Left renal cortex interstitium (tissue), 4 donors: ENCODE data around the gene IPO5. TPM values are rescaled to one million over a fixed set of nuclear protein-coding genes. Genes with fewer than 3 reads are reported as not detected.
"Not testable (repeated sequence)": the region's sequence is repeated elsewhere in the genome, so short reads cannot be mapped to it uniquely, and the experiment has no call there.

Experiments used
- DNase-seq, 4 donors: peaks; one replicate each; pipeline ENCODE4 v3.0.0-alpha.2; 2013; ENCODE audit warnings: low read depth in 4 of 4, low spot score in 2 of 4, missing footprints in 1 of 4
- polyA plus RNA-seq, 4 donors: library from polyadenylated mRNA; unstranded; fragments of 120-200 nt; gene quantifications; one replicate each; pipeline ENCODE4 v1.2.1, GENCODE V29; 2013; ENCODE audit not compliant: insufficient read length in 4 of 4

IPO5 gene
- polyA plus RNA-seq, 4 donors = 158 to 195 (median 167) TPM

- no peak for DNase-seq
These were observed 50.6 kb downstream of the IPO5 start for GRCh38 chr13:98004107-98004506.

- not testable (repeated sequence) for DNase-seq
These were observed 51.5 kb downstream of the IPO5 start for GRCh38 chr13:98004997-98005396.

DNA sequence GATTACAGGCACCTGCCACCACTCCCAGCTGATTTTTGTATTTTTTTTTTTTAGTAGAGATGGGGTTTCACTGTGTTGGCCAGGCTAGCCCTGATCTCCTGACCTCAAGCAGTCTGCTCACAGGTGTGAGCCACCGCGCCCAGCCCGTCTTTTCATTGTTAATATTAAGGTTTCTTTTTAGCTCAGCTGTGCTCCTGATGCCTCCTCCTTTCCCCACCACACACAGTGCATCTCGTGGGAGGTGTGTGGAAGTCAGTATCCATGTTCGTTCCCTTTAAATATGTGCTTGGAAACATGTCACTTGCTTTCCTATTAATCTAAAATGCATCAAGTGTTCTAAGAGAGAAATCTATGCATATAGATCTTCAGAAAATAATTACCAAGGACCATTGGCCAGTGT is 53.5 kb downstream of the IPO5 start:
- DNase-seq = no peak

GRCh38 chr13:98013241-98013640 is 59.8 kb downstream of the IPO5 start:
- no peak for DNase-seq

DNA sequence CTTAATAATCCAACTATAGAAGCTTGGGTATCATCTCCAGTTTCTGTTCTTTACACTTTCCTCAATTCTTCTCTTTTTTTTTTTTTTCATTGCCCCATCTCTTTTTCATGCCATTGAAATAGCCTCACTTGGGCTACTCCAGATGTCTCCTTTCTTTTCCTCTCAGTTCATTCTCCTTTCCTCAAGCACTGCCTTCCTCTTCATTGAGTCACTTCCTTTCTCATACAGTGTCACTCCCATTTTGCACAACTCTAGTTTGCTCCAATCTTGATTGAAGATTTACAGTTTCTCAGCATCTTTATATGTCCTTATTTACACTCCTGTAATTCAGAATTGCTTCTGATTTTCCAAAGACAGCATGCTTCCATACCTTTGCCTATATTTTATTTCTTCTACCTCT is 61.3 kb downstream of the IPO5 start:
- no peak for DNase-seq

DNA sequence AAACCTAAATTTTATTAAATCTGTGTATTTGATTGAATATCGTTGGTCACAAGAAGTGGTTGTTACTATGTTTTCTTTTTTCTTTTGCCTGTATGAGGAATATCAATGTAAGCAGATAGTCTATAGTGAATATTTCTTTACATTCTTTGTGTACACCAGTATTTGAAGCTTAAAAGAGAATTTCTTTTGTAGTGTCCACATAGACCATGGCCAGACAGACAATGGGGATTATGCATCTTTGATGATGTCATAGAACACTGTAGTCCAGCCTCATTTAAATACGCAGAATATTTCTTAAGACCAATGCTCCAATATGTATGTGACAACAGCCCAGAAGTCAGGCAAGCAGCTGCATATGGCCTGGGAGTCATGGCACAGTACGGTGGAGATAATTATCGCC is 64.8 kb downstream of the IPO5 start:
- no peak for DNase-seq

- no peak for DNase-seq
These were observed 65.7 kb downstream of the IPO5 start for GRCh38 chr13:98019186-98019585.

GRCh38 chr13:98020271-98020670 is 66.8 kb downstream of the IPO5 start:
- no peak for DNase-seq

GRCh38 chr13:98022210-98022609 is 68.7 kb downstream of the IPO5 start:
- no peak for DNase-seq

- DNase-seq = no peak
These were observed 72.1 kb downstream of the IPO5 start for GRCh38 chr13:98025480-98026025.

- DNase-seq = no peak
These were observed 73.0 kb downstream of the IPO5 start for GRCh38 chr13:98026457-98026857.

GRCh38 chr13:98032168-98032567 is 78.7 kb downstream of the IPO5 start:
- no peak for DNase-seq

DNA sequence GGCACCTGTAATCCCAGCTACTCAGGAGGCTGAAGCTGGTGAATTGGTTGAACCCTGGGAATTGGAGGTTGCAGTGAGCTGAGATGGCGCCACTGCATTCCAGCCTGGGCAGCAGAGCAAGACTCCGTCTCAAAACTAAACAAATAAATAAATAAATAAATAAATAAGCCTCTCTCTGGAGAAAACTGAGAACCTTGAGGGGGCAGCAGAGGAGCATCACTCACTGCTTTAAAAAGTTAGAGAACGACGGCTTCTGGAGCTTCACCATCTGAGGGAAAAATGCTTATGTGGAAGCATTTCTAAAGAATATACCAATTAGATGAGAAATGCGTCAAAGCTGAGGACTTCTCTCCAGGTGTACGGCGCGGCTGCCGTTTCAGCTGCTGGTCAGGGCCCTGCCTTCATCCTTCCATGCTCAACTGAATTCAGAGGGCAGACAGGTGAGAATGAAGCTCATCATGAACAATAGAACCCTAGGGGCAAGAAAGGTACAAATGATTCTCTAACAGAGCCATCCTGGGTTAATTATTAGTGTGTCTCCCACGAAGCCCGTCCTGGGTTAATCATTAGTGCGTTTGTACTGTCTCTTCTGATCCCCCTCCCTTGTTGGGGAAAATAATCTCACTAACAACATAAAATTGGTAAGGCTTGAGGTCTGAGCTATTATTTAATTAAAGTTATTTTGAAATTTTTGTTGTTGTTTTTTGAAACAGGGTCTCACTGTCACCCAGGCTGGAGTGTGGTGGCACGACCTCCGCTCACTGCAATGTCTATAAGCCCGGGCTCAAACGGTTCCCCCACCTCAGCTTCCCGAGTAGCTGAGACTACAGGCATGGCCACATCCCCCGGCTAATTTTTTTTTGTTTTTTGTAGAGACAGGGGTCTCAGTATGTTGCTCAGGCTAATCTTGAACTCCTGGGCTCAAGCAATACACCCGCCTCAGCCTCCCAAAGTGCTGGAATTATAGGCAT is 80.1 kb downstream of the IPO5 start:
- DNase-seq = peak; percentile 47 to 70 (median 60)

DNA sequence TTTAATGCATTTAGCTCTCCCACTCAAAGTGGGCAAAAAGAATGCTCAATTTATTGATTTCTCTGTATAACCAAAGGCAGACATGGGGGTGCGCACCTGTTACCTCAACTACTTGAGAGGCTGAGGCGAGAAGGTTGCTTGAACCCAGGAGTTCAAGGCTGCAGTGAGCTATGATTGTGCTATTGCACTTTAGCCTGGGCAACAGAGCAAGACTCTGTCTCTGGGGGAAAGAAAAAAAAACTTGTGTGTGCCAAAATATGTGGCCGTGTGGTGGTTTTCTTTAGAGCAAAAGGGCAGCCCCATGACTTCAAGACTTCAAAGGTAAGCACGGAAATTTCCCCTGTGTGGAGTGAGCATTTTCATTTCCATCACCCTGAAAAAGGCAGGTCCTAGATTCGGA is 81.9 kb downstream of the IPO5 start:
- DNase-seq = no peak

- not testable (repeated sequence) for DNase-seq
These were observed 83.3 kb downstream of the IPO5 start for GRCh38 chr13:98036564-98037302.

GRCh38 chr13:98039261-98039660 is 85.8 kb downstream of the IPO5 start:
- DNase-seq = no peak

DNA sequence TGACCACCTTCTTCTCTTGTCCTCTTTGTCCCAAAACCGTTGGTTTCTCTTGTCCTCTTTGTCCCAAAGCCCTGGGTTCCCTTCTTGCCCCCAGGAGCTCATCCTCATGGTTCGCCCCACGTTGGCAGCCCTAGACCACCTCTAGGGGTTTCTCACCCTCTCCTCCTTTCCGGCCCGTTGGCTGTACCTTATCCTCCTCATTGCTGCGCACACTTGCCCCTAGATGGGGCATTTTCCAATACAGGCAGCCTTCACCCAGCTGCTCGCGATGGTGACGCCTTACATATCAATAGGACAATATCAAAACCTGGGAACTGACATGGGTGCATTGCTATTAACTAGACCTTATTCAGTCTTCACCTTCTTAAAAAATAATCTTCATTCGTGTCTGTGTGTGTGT is 86.5 kb downstream of the IPO5 start:
- no peak for DNase-seq

- no peak for DNase-seq
These were observed 87.8 kb downstream of the IPO5 start for GRCh38 chr13:98041081-98041820.

- DNase-seq = no peak
These were observed 90.8 kb downstream of the IPO5 start for GRCh38 chr13:98044301-98044700.

DNA sequence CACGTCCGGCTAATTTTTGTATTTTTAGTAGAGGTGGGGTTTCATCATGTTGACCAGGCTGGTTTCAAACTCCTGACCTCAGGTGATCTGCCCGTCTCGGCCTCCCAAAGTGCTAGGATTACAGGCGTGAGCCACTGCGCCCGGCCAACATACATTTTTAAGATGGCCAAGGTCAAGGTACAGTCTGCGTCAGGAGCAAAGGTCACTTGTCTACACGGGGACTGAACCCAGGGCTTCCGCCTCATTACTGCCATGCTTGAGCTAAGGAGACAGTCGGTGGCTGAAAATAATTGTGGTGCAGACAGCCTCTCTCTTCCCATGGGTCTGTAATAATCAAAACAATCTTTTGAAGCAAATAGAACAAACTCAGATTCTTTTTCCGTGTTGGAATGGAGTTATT is 94.3 kb downstream of the IPO5 start:
- not testable (repeated sequence) for DNase-seq

- DNase-seq = no peak
These were observed 94.8 kb downstream of the IPO5 start for GRCh38 chr13:98048265-98048664.
